Measurements from ENCODE around the gene RFPL2.

DNA sequence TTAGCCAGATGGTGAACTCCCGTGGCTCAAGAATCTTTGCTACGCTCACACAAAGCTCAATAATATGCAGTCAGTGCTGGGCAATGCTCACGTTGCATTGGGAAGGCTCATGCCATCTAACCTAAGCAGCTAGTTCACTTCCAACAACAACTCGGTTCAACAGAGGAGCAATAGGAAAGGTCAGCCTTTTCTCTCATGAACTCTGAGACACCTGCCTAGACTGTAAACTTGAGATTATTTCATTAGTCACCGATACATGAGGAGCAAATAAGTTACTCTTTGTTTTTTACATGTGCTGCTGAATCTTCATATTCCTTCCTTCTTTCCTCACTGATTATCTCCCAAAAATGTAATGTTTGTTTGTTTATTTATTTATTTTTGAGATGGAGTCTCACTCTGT is 41.3 kb upstream of the RFPL2 start:
- no peak for TF ChIP-seq CTCF (IDR thresholded peaks at IDR 0.05; ENCODE audit: borderline replicate concordance, extremely low read depth, low read length, poor library complexity, severe bottlenecking)
- no peak for TF ChIP-seq EZH2 (IDR thresholded peaks at IDR 0.05; ENCODE audit: borderline replicate concordance, low read depth, low read length, severe bottlenecking)

Data from DND-41 (cell line).